ENCODE data around the gene PDE11A.

Gene PDE11A

DNA sequence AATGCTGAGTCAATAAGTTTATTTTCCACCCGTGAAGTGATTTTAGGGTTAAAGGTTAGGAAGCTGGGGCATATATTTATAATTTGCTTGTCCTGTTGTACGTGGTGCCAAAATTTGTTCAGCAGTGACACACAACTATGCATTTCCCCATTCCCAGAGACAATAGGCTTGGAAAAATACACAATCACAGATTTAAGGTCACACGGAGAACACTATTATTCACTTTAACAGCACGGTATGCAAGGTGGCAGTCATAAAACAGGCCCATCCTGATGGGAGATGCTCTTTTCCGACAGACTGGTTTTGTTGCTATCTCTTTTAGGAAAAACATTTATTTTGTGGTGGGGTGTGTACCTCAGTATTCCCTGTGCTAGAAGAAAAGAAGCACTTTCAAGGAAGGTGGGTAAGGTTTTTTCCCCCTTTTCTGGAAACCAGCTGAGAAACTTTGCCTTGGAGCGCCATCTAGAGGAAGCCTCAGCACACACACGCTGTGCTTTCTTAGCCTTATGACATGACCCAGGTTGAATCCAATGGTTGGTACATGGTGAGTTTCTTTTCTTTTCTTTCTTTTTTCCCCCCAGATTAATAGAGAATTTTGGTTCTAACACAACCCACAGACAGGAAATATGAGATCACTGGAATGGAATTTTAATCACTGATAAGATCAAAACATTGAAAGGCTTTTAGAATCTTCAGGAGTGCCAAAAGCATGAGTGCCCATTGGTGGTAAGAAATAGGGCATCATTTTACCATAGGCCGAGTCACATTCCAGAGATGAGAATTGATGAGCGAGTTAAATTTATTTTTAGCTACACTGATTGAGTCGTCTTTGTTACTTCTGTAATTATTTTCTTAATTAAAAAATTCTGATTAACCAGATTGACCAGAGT lies 347.9 kb downstream of the PDE11A start:
- Histone ChIP-seq H3K27me3 (ENCODE audit: low read depth, low read length) (peaks cover 19% of the 10 kb centered on the region), H3K9ac (ENCODE audit: low read length) (no peak overlapping the region), H3K4me2 (ENCODE audit: low read length) (peak overlapping the region; percentile 37), H3K4me3 (ENCODE audit: low read length) (peak overlapping the region; percentile 5; the same call in 1 of the 2 replicates), H3K27ac (ENCODE audit: low read length) (no peak overlapping the region), H3K4me1 (ENCODE audit: low read length) (peaks cover 3% of the 10 kb centered on the region; the same call in 1 of the 2 replicates), H4K20me1 (ENCODE audit: insufficient read depth, low read length) (no peaks in the 10 kb centered on the region), H3K9me3 (ENCODE audit: insufficient read depth, low read length) (no peaks in the 10 kb centered on the region), H3K79me2 (ENCODE audit: low read length) (no peaks in the 10 kb centered on the region), H2AFZ (ENCODE audit: low read depth, low read length) (peak overlapping the region; percentile 8; the same call in 1 of the 2 replicates), H3K36me3 (replicated peaks; ENCODE audit: low read depth, low read length) (no peaks in the 10 kb centered on the region)
- no peak for TF ChIP-seq EZH2phosphoT487 (IDR thresholded peaks at IDR 0.05; ENCODE audit: low read depth)
- TF ChIP-seq, protein P1, sequence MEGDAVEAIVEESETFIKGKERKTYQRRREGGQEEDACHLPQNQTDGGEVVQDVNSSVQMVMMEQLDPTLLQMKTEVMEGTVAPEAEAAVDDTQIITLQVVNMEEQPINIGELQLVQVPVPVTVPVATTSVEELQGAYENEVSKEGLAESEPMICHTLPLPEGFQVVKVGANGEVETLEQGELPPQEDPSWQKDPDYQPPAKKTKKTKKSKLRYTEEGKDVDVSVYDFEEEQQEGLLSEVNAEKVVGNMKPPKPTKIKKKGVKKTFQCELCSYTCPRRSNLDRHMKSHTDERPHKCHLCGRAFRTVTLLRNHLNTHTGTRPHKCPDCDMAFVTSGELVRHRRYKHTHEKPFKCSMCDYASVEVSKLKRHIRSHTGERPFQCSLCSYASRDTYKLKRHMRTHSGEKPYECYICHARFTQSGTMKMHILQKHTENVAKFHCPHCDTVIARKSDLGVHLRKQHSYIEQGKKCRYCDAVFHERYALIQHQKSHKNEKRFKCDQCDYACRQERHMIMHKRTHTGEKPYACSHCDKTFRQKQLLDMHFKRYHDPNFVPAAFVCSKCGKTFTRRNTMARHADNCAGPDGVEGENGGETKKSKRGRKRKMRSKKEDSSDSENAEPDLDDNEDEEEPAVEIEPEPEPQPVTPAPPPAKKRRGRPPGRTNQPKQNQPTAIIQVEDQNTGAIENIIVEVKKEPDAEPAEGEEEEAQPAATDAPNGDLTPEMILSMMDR (IDR thresholded peaks at IDR 0.05; ENCODE audit: low read depth, low read length) = peak; percentile 98

DNA sequence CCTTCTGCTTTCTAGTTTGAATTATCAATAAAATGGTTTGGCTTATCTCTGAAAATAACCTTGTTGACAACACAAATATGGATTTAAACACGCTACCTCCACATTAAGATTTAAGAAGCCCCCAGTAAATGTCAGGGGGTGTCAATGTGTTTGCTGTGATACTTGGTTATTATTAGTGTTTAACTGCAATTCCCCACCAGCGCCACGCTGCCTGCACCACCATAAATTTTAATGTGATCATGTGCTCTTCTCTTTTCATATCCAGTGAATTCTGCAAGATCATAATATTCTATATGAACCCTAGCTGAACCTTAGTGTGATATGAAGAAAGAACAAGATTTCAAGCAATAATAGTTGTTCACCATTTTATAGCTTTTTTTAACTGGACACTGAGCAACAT lies 349.3 kb downstream of the PDE11A start:
- Histone ChIP-seq H3K36me3 (replicated peaks; ENCODE audit: low read depth, low read length) (no peaks in the 10 kb centered on the region), H3K27ac (ENCODE audit: low read length) (no peak overlapping the region), H3K9ac (ENCODE audit: low read length) (no peak overlapping the region), H3K4me1 (ENCODE audit: low read length) (peaks cover 3% of the 10 kb centered on the region; the same call in 1 of the 2 replicates), H4K20me1 (ENCODE audit: insufficient read depth, low read length) (no peaks in the 10 kb centered on the region), H3K4me3 (ENCODE audit: low read length) (no peak overlapping the region), H2AFZ (ENCODE audit: low read depth, low read length) (no peak overlapping the region; the same call in 1 of the 2 replicates), H3K9me3 (ENCODE audit: insufficient read depth, low read length) (no peaks in the 10 kb centered on the region), H3K27me3 (ENCODE audit: low read depth, low read length) (peaks cover 8% of the 10 kb centered on the region), H3K79me2 (ENCODE audit: low read length) (no peaks in the 10 kb centered on the region), H3K4me2 (ENCODE audit: low read length) (no peak overlapping the region)
- no peak for TF ChIP-seq EZH2phosphoT487 (IDR thresholded peaks at IDR 0.05; ENCODE audit: low read depth)
- TF ChIP-seq, protein P1 (IDR thresholded peaks at IDR 0.05; ENCODE audit: low read depth, low read length) = no peak

DNA sequence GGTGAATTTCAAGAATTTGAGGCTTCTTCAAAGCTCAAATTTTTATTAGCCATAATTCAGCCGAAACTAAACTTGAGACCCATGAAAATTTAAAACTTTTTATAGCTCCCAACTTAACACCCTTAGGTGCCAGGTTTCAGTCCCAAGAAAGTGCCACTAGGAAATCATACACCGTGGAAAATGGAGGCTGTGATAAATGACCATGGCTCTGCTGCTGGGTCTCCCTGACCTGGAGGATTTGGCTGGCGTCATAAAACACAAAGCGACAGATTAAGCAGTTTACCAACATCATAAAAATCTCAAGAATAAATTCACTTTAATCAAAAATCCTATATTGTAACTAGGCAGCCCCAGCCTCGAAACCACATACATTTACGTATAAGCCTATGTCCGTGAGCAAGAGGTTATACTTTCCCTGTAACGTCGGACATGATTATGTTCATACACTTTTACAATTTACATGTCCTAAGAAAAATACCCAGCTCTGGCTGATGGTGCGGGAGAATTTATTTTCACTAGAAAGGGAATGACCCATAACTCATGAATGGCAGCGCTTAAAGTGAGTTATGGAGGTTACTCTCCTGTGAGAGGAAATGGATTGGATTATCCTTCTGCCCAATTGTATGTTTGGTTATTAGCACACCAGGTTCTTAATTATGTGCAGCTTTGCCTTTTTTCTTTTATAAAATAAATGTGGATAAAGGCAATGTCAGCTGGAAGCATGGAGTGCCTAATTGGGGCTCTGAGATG lies 350.6 kb downstream of the PDE11A start:
- Histone ChIP-seq H3K79me2 (ENCODE audit: low read length) (no peaks in the 10 kb centered on the region), H3K27me3 (ENCODE audit: low read depth, low read length) (peaks cover 8% of the 10 kb centered on the region), H3K4me2 (ENCODE audit: low read length) (no peak overlapping the region), H3K36me3 (replicated peaks; ENCODE audit: low read depth, low read length) (no peaks in the 10 kb centered on the region), H3K9ac (ENCODE audit: low read length) (no peak overlapping the region), H3K9me3 (ENCODE audit: insufficient read depth, low read length) (no peaks in the 10 kb centered on the region), H3K4me1 (ENCODE audit: low read length) (peaks cover 3% of the 10 kb centered on the region; the same call in 1 of the 2 replicates), H3K27ac (ENCODE audit: low read length) (no peak overlapping the region), H3K4me3 (ENCODE audit: low read length) (no peak overlapping the region), H4K20me1 (ENCODE audit: insufficient read depth, low read length) (no peaks in the 10 kb centered on the region), H2AFZ (ENCODE audit: low read depth, low read length) (no peak overlapping the region)
- TF ChIP-seq, protein P1 (IDR thresholded peaks at IDR 0.05; ENCODE audit: low read depth, low read length) = no peak
- TF ChIP-seq EZH2phosphoT487 (IDR thresholded peaks at IDR 0.05; ENCODE audit: low read depth) = no peak

DNA sequence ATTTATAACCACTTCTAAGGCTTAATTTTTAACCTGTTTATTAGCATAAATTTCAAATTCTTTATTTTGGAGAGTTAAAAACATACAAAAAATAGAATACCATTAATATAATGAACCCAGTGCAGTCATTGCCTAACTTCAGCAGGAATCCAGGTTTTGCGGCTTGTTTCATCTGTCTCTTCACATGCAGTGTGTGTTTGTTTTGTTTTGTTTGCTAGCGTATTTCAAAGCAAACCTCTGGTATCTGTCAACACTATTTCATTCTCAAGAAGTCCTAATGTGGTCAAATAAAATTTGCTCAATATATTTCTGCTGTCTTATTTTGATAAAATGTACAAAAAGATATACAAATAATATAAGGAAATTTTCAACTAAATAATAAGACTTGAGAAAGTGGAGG lies 351.5 kb downstream of the PDE11A start:
- Histone ChIP-seq H3K27ac (ENCODE audit: low read length) (no peak overlapping the region), H3K9ac (ENCODE audit: low read length) (no peak overlapping the region), H3K4me2 (ENCODE audit: low read length) (no peak overlapping the region), H4K20me1 (ENCODE audit: insufficient read depth, low read length) (no peaks in the 10 kb centered on the region), H3K9me3 (ENCODE audit: insufficient read depth, low read length) (no peaks in the 10 kb centered on the region), H3K4me3 (ENCODE audit: low read length) (no peak overlapping the region), H3K27me3 (ENCODE audit: low read depth, low read length) (peaks cover 5% of the 10 kb centered on the region), H2AFZ (ENCODE audit: low read depth, low read length) (no peak overlapping the region), H3K36me3 (replicated peaks; ENCODE audit: low read depth, low read length) (no peaks in the 10 kb centered on the region), H3K79me2 (ENCODE audit: low read length) (no peaks in the 10 kb centered on the region), H3K4me1 (ENCODE audit: low read length) (peaks cover 3% of the 10 kb centered on the region; the same call in 1 of the 2 replicates)
- no peak for TF ChIP-seq EZH2phosphoT487 (IDR thresholded peaks at IDR 0.05; ENCODE audit: low read depth)
- TF ChIP-seq, protein P1 (IDR thresholded peaks at IDR 0.05; ENCODE audit: low read depth, low read length) = no peak
